Ovary (tissue), 3 donors: ENCODE data around the gene GET4.

Experiments used
- CTCF ChIP-seq, 3 donors: fragments of 450-650 bp in 2 of 3; fragments of 200-600 bp in 1 of 3; IDR thresholded peaks; one replicate each; pipeline versions ENCODE4 v1.5.1 to v1.8.0; 2016 to 2022; ENCODE audit warnings: antibody characterized with exemption in 3 of 3, mild to moderate bottlenecking in 1 of 3
- POLR2A ChIP-seq: fragments of 450-650 bp; IDR thresholded peaks from one replicate; pipeline ENCODE4 v1.6.1; 2017; ENCODE audit warnings: antibody characterized with exemption, mild to moderate bottlenecking, moderate library complexity
- donor health status: DM: no; HTN: no; CAD: no.

GRCh38 chr7:876972-877311, 588 bp downstream of the GET4 start:
- TF ChIP-seq CTCF (IDR thresholded peaks at IDR 0.05), result no peak
- no peak for TF ChIP-seq POLR2A
